K562 (cell line): ENCODE results near the gene TDRD10. TPM values are rescaled to one million over a fixed set of nuclear protein-coding genes. Genes with fewer than 3 reads are reported as not detected.
A peak's percentile ranks its signal among the peaks of the same experiment; 100 is the strongest.

Experiments used
- FOXP1 ChIP-seq: sonication (generic); formaldehyde crosslinking; IDR thresholded peaks from 2 replicates; pipeline ENCODE4 v1.8.0; 2022; ENCODE audit warnings: mild to moderate bottlenecking, missing genetic modification reagents
- POLR2G ChIP-seq: fragments of 200-400 bp; formaldehyde crosslinking; IDR thresholded peaks from 2 replicates; pipeline ENCODE4 v1.6.1; 2017; ENCODE audit warnings: low read depth, mild to moderate bottlenecking, antibody characterized with exemption, low read length, moderate library complexity
- PPARD ChIP-seq: fragments of 250-450 bp; sonication (Bioruptor Pico); IDR thresholded peaks from 2 replicates; pipeline ENCODE4 v1.8.0; 2022; ENCODE audit warnings: inconsistent platforms, mild to moderate bottlenecking, moderate library complexity
- SIN3A ChIP-seq, 2 experiments: fragments of 150-350 bp in 1 of 2; IDR thresholded peaks; 2 replicates each; pipeline ENCODE4 v1.6.1; 2011 to 2016; ENCODE audit warnings: borderline replicate concordance in 2 of 2, low read depth in 2 of 2, low read length in 2 of 2, mild to moderate bottlenecking in 2 of 2, moderate library complexity in 2 of 2; ENCODE audit not compliant: control insufficient read depth in 1 of 2
- SIRT6 ChIP-seq: IDR thresholded peaks from one replicate; pipeline ENCODE4 v1.6.1; 2012; ENCODE audit warnings: low read depth, mild to moderate bottlenecking, control low read depth, inconsistent platforms, low read length, moderate library complexity
- SRSF7 ChIP-seq: fragments of 200-400 bp; formaldehyde crosslinking; optimal IDR thresholded peaks from 2 replicates; pipeline ENCODE3; 2017; ENCODE audit warnings: mild to moderate bottlenecking, low read depth, low read length
- STAG1 ChIP-seq: sonication (generic); formaldehyde crosslinking; IDR thresholded peaks from 2 replicates; pipeline ENCODE4 v1.5.0; 2020; ENCODE audit warnings: missing genetic modification reagents, borderline replicate concordance
- TCF3 ChIP-seq: sonication (generic); formaldehyde crosslinking; IDR thresholded peaks from 2 replicates; pipeline ENCODE4 v1.4.0; 2020; ENCODE audit warnings: mild to moderate bottlenecking, missing genetic modification reagents
- ZNF764 ChIP-seq: fragments of 250-450 bp; sonication (Bioruptor Pico); IDR thresholded peaks from 2 replicates; pipeline ENCODE4 v1.4.0; 2020; ENCODE audit warnings: low read depth, mild to moderate bottlenecking, moderate library complexity
- ZNF766 ChIP-seq: fragments of 200-800 bp; sonication (Bioruptor generic); conservative IDR thresholded peaks from 2 replicates; pipeline ENCODE4 v1.6.1; 2016; ENCODE audit warnings: missing genetic modification characterization, missing compliant biosample characterization
- polyA plus RNA-seq, 8 experiments: library from polyadenylated mRNA; depleted of rRNA in 4 of 8; stranded (reverse) in 5 of 8; unstranded in 3 of 8; fragments of >200 nt; fragmentation: Nextera tagmentation in 2 of 8; fragmentation: Illumina TruSeq in 1 of 8; extraction: Ambion mirVana in 2 of 8; extraction: Trizol in 1 of 8; gene quantifications; 2 replicates each; pipeline versions ENCODE4 v1.2.1 to v1.2.3, GENCODE V29; 2011 to 2014; ENCODE audit warnings: inconsistent platforms in 1 of 8, missing spikeins in 1 of 8
- total RNA-seq, 7 experiments: library from RNA; depleted of rRNA in 6 of 7; stranded (reverse); fragments of >200 nt in 6 of 7; fragmentation: Illumina TruSeq in 2 of 7; extraction: Trizol in 2 of 7; gene quantifications; 2 replicates each; pipeline versions ENCODE4 v1.2.1 to v1.2.3, GENCODE V29; 2011 to 2021; ENCODE audit warnings: low replicate concordance in 1 of 7
- TF ChIP-seq, protein P1 (sequence below), 3 experiments: fragments of 200-800 bp in 1 of 3; sonication (Bioruptor generic) in 1 of 3; sonication (generic) in 1 of 3; formaldehyde crosslinking in 1 of 3; IDR thresholded peaks; 2 replicates each; pipeline versions ENCODE4 v1.6.1 to v1.8.0; 2016 to 2022; ENCODE audit warnings: mild to moderate bottlenecking in 2 of 3, missing compliant biosample characterization in 2 of 3, missing genetic modification characterization in 2 of 3, missing genetic modification reagents in 1 of 3
- TF ChIP-seq, protein P2 (sequence below): sonication (generic); formaldehyde crosslinking; IDR thresholded peaks from 2 replicates; pipeline ENCODE4 v1.8.0; 2022; ENCODE audit warnings: missing genetic modification reagents, mild to moderate bottlenecking, moderate library complexity, borderline replicate concordance
- TF ChIP-seq, protein P3 (sequence below): sonication (generic); formaldehyde crosslinking; IDR thresholded peaks from 2 replicates; pipeline ENCODE4 v1.8.0; 2022; ENCODE audit warnings: mild to moderate bottlenecking, low read depth, missing genetic modification reagents

Gene TDRD10
- total and polyA plus RNA-seq, 9 of the 15 experiments (the other 6 are each of a cell fraction or from before 2014, with no cell fraction given) = not detected

DNA sequence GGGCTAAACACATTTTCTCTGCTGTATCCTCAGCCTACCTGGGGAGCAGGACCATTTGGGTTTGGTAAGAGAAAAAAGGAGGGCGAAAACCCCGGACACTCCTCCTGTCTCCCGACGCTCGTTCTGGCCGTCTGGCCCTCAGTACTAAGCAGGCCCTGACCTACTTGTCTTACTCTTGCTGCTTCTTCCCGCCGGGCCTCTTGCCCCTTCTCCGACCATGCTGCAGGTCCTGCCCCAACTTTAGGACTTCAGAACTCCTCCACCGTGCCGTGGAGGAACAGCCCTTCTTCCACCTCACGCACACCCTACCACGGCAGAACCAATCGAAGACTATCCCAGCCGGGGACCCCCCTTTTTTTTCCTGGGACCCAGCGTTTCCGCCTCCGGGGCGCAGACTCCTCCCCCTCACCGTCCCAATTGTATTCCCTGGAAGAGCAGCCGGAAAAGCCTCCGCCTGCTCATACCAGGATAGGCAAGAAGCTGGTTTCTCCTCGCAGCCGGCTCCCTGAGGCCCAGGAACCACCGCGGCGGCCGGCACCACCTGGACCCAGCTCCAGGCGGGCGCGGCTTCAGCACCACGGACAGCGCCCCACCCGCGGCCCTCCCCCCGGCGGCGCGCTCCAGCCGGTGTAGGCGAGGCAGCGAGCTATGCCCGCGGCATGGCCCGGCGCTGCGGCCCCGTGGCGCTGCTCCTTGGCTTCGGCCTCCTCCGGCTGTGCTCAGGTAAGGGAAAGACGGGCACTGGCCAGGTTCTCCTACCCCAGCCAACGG, 65.6 kb downstream of the TDRD10 start, which contains the start of gene CHRNB2 (continued):
- TF ChIP-seq, protein P1, sequence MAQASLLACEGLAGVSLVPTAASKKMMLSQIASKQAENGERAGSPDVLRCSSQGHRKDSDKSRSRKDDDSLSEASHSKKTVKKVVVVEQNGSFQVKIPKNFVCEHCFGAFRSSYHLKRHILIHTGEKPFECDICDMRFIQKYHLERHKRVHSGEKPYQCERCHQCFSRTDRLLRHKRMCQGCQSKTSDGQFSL (CRISPR knock-in tag; IDR thresholded peaks at IDR 0.05) = peak; percentile 73; the same call in 1 of the 2 replicates
- TF ChIP-seq, protein P1 (tag; IDR thresholded peaks at IDR 0.05) = no peak
- TF ChIP-seq, protein P2, sequence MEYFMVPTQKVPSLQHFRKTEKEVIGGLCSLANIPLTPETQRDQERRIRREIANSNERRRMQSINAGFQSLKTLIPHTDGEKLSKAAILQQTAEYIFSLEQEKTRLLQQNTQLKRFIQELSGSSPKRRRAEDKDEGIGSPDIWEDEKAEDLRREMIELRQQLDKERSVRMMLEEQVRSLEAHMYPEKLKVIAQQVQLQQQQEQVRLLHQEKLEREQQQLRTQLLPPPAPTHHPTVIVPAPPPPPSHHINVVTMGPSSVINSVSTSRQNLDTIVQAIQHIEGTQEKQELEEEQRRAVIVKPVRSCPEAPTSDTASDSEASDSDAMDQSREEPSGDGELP (CRISPR knock-in tag) = peak; percentile 85
- TF ChIP-seq, protein P3, sequence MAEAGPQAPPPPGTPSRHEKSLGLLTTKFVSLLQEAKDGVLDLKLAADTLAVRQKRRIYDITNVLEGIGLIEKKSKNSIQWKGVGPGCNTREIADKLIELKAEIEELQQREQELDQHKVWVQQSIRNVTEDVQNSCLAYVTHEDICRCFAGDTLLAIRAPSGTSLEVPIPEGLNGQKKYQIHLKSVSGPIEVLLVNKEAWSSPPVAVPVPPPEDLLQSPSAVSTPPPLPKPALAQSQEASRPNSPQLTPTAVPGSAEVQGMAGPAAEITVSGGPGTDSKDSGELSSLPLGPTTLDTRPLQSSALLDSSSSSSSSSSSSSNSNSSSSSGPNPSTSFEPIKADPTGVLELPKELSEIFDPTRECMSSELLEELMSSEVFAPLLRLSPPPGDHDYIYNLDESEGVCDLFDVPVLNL = peak; percentile 65; the same call in 1 of the 2 replicates
- TF ChIP-seq TCF3 (CRISPR knock-in tag) (0 out of 2 replicates have a peak, but pooled peaks have one; percentile 30), ZNF766 (peak; percentile 68; the same call in 1 of the 2 replicates), SIRT6 (no peak), ZNF764 (CRISPR knock-in tag) (no peak), POLR2G (no peak), PPARD (CRISPR knock-in tag) (no peak), SIN3A (IDR thresholded peaks at IDR 0.05; ENCODE audit: borderline replicate concordance in 2 of 2, control insufficient read depth in 1 of 2, low read depth in 2 of 2, low read length in 2 of 2) (peak; percentile 81 to 96), STAG1 (CRISPR knock-in tag) (peak; percentile 64), FOXP1 (CRISPR knock-in tag) (peak; percentile 93), SRSF7 (no peak)
